Hepatocyte (in vitro differentiated cells): ENCODE results near the gene TBKBP1. TPM values are rescaled to one million over a fixed set of nuclear protein-coding genes. Genes with fewer than 3 reads are reported as not detected.

Source experiments
- DNase-seq: peaks from one replicate; pipeline ENCODE4 v3.0.0-alpha.2; 2016; ENCODE audit warnings: low spot score
- H2AFZ ChIP-seq: fragments of 200-600 bp; sonication (generic); 2 replicates; pipeline ENCODE4 v1.6.0; 2016; ENCODE audit warnings: antibody characterized with exemption, mild to moderate bottlenecking
- H3K27ac ChIP-seq: fragments of 200-600 bp; sonication (generic); 2 replicates; pipeline ENCODE4 v1.5.1; 2016; ENCODE audit warnings: mild to moderate bottlenecking
- H3K27me3 ChIP-seq: fragments of 200-600 bp; sonication (generic); 2 replicates; pipeline ENCODE4 v1.6.1; 2016
- H3K36me3 ChIP-seq: fragments of 200-600 bp; sonication (generic); replicated peaks from 2 replicates; pipeline ENCODE4 v1.5.1; 2016; ENCODE audit warnings: low read depth; ENCODE audit not compliant: insufficient read depth
- H3K4me1 ChIP-seq: fragments of 200-600 bp; sonication (generic); 2 replicates; pipeline ENCODE4 v1.5.1; 2016; ENCODE audit warnings: mild to moderate bottlenecking, moderate library complexity; ENCODE audit not compliant: insufficient read depth
- H3K4me2 ChIP-seq: fragments of 200-600 bp; sonication (generic); 2 replicates; pipeline ENCODE4 v1.6.0; 2016
- H3K4me3 ChIP-seq: fragments of 200-600 bp; sonication (generic); 2 replicates; pipeline ENCODE4 v1.5.1; 2016; ENCODE audit warnings: mild to moderate bottlenecking
- H3K79me2 ChIP-seq: fragments of 200-600 bp; sonication (generic); 2 replicates; pipeline ENCODE4 v1.6.0; 2017; ENCODE audit warnings: mild to moderate bottlenecking
- H3K9me2 ChIP-seq: fragments of 200-600 bp; sonication (generic); replicated peaks from 2 replicates; pipeline ENCODE4 v1.6.0; 2017; ENCODE audit warnings: mild to moderate bottlenecking; ENCODE audit not compliant: insufficient read depth
- H3K9me3 ChIP-seq: fragments of 200-600 bp; sonication (generic); 2 replicates; pipeline ENCODE4 v1.5.1; 2016; ENCODE audit warnings: low read depth, mild to moderate bottlenecking
- H4K20me1 ChIP-seq: fragments of 200-600 bp; sonication (generic); 2 replicates; pipeline ENCODE4 v1.6.0; 2016; ENCODE audit warnings: mild to moderate bottlenecking; ENCODE audit not compliant: insufficient read depth, poor library complexity, severe bottlenecking
- CTCF ChIP-seq: fragments of 200-600 bp; sonication (generic); IDR thresholded peaks from 2 replicates; pipeline ENCODE4 v1.5.1; 2016; ENCODE audit warnings: antibody characterized with exemption, mild to moderate bottlenecking; ENCODE audit not compliant: poor library complexity
- EZH2 ChIP-seq: fragments of 200-600 bp; sonication (generic); IDR thresholded peaks from 2 replicates; pipeline ENCODE4 v1.6.1; 2016; ENCODE audit warnings: antibody characterized with exemption, mild to moderate bottlenecking, borderline replicate concordance
- EZH2phosphoT487 ChIP-seq: fragments of 200-600 bp; sonication (generic); IDR thresholded peaks from one replicate; pipeline ENCODE4 v1.6.1; 2018; ENCODE audit warnings: antibody characterized with exemption, mild to moderate bottlenecking, low read depth, moderate library complexity; ENCODE audit not compliant: unreplicated experiment, severe bottlenecking
- WGBS: methylation state at CpG from one replicate; pipeline ENCODE4 v1.1.6; 2016; ENCODE audit warnings: low lambda C conversion rate; ENCODE audit errors: missing lambda C conversion rate; 5-methylcytosine and 5-hydroxymethylcytosine counted together
- polyA plus RNA-seq: library from polyadenylated mRNA; unstranded; fragments of >200 nt; fragmentation: Nextera tagmentation; extraction: Ambion mirVana; gene quantifications from 2 replicates; pipeline ENCODE4 v1.2.1, GENCODE V29; 2016
- total RNA-seq: library from RNA; depleted of rRNA; stranded (reverse); fragments of >200 nt; gene quantifications from 2 replicates; pipeline ENCODE4 v1.2.3, GENCODE V29; 2014

Gene TBKBP1
- total and polyA plus RNA-seq, 2 experiments from 2014 or later = 7.5 to 17.8 TPM

- Histone ChIP-seq H3K4me2 (no peak overlapping the region), H3K9me2 (no peaks in the 10 kb centered on the region), H3K27me3 (no peaks in the 10 kb centered on the region), H3K4me3 (no peak overlapping the region), H3K4me1 (no peaks in the 10 kb centered on the region), H3K9me3 (no peaks in the 10 kb centered on the region), H4K20me1 (no peaks in the 10 kb centered on the region), H3K79me2 (no peaks in the 10 kb centered on the region), H3K27ac (no peak overlapping the region), H2AFZ (no peak overlapping the region), H3K36me3 (no peaks in the 10 kb centered on the region)
- TF ChIP-seq CTCF = no peak
- TF ChIP-seq EZH2phosphoT487 = no peak
- TF ChIP-seq EZH2 = no peak
- 87% methylated on average over 4 of the region's 4 CpGs for WGBS
- DNase-seq = no peak
Measured at GRCh38 chr17:47684535-47685193, 9.3 kb upstream of the TBKBP1 start.

GRCh38 chr17:47685556-47686275 lies 8.2 kb upstream of the TBKBP1 start:
- H3K4me3 ChIP-seq = no peak overlapping the region
- no peaks in the 10 kb centered on the region for H3K27me3 ChIP-seq
- H3K4me2 ChIP-seq = no peak overlapping the region
- WGBS = 88% methylated on average over 4 of the region's 4 CpGs
- H2AFZ ChIP-seq = no peak overlapping the region
- H3K27ac ChIP-seq = peak overlapping the region; percentile 1
- no peaks in the 10 kb centered on the region for H3K4me1 ChIP-seq
- no peaks in the 10 kb centered on the region for H3K36me3 ChIP-seq
- no peak for DNase-seq
- TF ChIP-seq EZH2phosphoT487 = no peak
- no peak for TF ChIP-seq EZH2
- TF ChIP-seq CTCF = no peak
- no peaks in the 10 kb centered on the region for H3K9me2 ChIP-seq
- H3K9me3 ChIP-seq = no peaks in the 10 kb centered on the region
- no peaks in the 10 kb centered on the region for H3K79me2 ChIP-seq
- H4K20me1 ChIP-seq = no peaks in the 10 kb centered on the region

GRCh38 chr17:47686276-47686635 lies 7.7 kb upstream of the TBKBP1 start:
- Histone ChIP-seq H3K36me3 (no peaks in the 10 kb centered on the region), H3K79me2 (no peaks in the 10 kb centered on the region), H2AFZ (no peak overlapping the region), H3K4me3 (no peak overlapping the region), H3K27me3 (no peaks in the 10 kb centered on the region), H3K4me1 (no peaks in the 10 kb centered on the region), H3K27ac (peak overlapping the region; percentile 1), H3K4me2 (no peak overlapping the region), H3K9me3 (no peaks in the 10 kb centered on the region), H3K9me2 (no peaks in the 10 kb centered on the region), H4K20me1 (no peaks in the 10 kb centered on the region)
- 81% methylated on average over 1 of the region's 1 CpG for WGBS
- TF ChIP-seq EZH2 (no peak), CTCF (no peak), EZH2phosphoT487 (no peak)
- no peak for DNase-seq
